AG10803 (cell line): ENCODE data around the gene POU2AF3.

Source experiments
- DNase-seq: peaks from one replicate; pipeline ENCODE4 v3.0.0; 2010; ENCODE audit warnings: low read depth
- H3K4me3 ChIP-seq: 2 replicates; pipeline ENCODE4 v1.5.1; 2011; ENCODE audit warnings: mild to moderate bottlenecking, low read length, control low read depth
- CTCF ChIP-seq: conservative IDR thresholded peaks from 2 replicates; pipeline ENCODE4 v1.5.1; 2011; ENCODE audit warnings: mild to moderate bottlenecking, low read length, control low read depth, inconsistent platforms

The POU2AF3 gene

GRCh38 chr11:111353776-111354600 is 55.6 kb downstream of the POU2AF3 start:
- no peak for DNase-seq
- no peak overlapping the region for H3K4me3 ChIP-seq
- TF ChIP-seq CTCF = no peak

- DNase-seq = no peak
- H3K4me3 ChIP-seq = no peak overlapping the region
- TF ChIP-seq CTCF = no peak
Observed at GRCh38 chr11:111354601-111354891, 56.2 kb downstream of the POU2AF3 start.

- no peak for TF ChIP-seq CTCF
- no peak overlapping the region for H3K4me3 ChIP-seq
- DNase-seq = no peak
Observed at GRCh38 chr11:111355101-111355500, 56.8 kb downstream of the POU2AF3 start.

GRCh38 chr11:111355956-111356659 is 57.8 kb downstream of the POU2AF3 start:
- DNase-seq = no peak
- no peak overlapping the region for H3K4me3 ChIP-seq
- no peak for TF ChIP-seq CTCF

- DNase-seq = no peak
- no peak overlapping the region for H3K4me3 ChIP-seq
- no peak for TF ChIP-seq CTCF
Observed at GRCh38 chr11:111356660-111357048, 58.3 kb downstream of the POU2AF3 start.

- TF ChIP-seq CTCF = no peak
- DNase-seq = no peak
- no peak overlapping the region for H3K4me3 ChIP-seq
Observed at GRCh38 chr11:111357150-111358037, 59.0 kb downstream of the POU2AF3 start.
